ENCODE data around the gene C1QL1. TPM values are rescaled to one million over a fixed set of nuclear protein-coding genes. Genes with fewer than 3 reads are reported as not detected.

The C1QL1 gene
- total RNA-seq, 1 experiment from 2014 or later = 22.9 TPM

- DNase-seq (ENCODE audit: low spot score) = no peak
Observed at GRCh38 chr17:44989552-44990138, 21.5 kb upstream of the C1QL1 start.

DNA sequence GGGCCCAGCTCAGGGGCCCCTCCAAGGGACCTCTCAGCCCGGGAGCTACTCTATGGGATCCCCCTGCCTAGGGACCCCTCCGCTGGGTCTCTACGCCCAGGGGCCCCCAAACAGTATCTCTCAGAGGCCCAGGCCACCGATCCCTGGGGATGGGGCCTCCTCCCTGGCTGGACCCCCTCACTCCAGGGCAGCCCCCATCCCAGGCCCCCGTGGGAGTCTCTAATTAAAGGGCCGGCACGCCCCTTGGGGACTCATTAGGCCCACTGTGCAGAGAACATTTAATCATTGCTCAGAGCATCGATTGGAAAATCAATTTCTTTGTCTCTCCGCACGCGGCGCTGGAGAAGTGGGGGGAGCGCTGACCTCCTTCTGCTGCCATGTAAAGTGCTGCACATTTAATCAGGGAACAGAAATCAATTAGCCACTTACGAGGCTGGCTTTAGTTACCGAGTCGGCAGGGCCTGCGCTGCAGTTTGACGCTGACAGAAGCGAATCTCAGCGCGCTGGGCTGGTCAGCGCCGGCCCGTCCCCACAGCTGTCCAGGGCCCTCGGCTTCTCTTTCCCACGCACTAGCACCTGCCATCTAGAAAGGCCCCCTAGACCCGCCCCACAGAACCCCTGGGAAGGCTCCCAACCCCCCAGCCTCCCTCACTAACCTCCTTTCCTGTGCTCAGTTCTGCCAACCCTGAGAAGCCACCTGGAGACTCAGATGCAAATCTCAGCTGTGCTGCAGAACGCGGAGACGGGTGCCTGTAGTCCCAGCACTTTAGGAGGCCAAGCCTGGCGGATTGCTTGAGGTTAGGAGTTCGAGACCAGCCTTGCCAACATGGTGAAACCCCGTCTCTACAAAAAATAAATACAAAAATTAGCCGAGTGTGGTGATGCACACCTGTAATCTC is 20.2 kb upstream of the C1QL1 start:
- DNase-seq (ENCODE audit: low spot score) = no peak

GRCh38 chr17:44983563-44983962 is 15.5 kb upstream of the C1QL1 start:
- no peak for DNase-seq (ENCODE audit: low spot score)

GRCh38 chr17:44982113-44982702 is 14.1 kb upstream of the C1QL1 start:
- DNase-seq (ENCODE audit: low spot score) = no peak

- peak; percentile 80 for DNase-seq (ENCODE audit: low spot score)
Observed at GRCh38 chr17:44981221-44981968, 13.3 kb upstream of the C1QL1 start.

- no peak for DNase-seq (ENCODE audit: low spot score)
Observed at GRCh38 chr17:44979426-44979995, 11.4 kb upstream of the C1QL1 start.

- DNase-seq (ENCODE audit: low spot score) = no peak
Observed at GRCh38 chr17:44978807-44979206, 10.7 kb upstream of the C1QL1 start.

- no peak for DNase-seq (ENCODE audit: low spot score)
Observed at GRCh38 chr17:44977814-44978550, 9.9 kb upstream of the C1QL1 start.

DNA sequence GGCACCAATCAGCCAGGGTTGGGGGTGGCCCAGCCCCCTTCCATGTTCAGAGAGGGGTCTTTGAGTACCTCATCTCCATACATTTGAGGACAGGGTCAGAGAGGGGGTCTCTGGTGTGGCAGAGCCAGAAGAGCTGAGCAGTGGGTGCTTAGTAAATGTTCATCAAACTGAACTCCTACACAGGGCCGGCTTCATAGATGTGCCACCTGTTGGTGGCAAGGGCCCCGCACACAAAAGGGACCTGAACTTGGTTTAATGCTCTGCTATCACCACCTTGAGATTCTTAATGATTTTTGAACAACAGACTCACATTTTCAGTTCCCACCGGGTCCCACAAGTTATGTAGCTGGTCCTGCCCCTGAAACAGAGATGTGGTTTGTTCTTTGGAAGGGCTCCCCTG is 9.0 kb upstream of the C1QL1 start:
- DNase-seq (ENCODE audit: low spot score) = no peak

- DNase-seq (ENCODE audit: low spot score) = no peak
Observed at GRCh38 chr17:44976206-44976605, 8.1 kb upstream of the C1QL1 start.

- peak; percentile 95 for DNase-seq (ENCODE audit: low spot score)
Observed at GRCh38 chr17:44972953-44973352, 4.8 kb upstream of the C1QL1 start.

GRCh38 chr17:44971776-44972483 is 3.8 kb upstream of the C1QL1 start:
- DNase-seq (ENCODE audit: low spot score) = peak; percentile 70

DNA sequence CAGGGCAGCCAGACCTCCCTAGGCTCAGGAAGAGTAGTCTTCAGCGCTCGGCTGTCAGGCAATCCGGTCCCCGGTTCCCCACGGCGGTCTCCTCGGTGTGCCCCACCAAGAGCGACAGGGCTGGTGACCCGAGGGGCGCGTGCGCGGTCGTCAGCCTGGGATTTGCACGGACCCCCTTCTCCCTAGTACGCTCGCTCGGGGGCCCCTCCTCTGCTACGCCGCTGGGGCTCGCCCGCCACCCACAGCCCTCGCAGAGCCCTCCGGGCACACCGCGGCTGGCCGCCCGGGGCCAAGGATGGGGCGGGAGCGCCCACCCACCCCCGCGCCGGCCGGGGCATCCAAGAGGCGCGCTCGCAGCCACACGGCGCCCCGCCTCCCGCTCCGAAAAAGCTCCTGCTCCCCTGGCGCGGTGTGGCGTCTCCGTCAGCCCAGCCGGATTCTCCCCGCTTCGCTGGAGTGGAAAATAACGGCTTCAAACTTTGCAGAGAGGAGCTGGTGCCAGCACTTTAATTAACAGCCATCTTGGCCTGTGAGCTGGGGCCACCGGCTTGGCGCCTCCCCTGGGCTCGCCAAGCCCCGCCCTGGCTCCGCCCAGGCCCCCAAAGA is 2.1 kb upstream of the C1QL1 start:
- peak; percentile 19 for DNase-seq (ENCODE audit: low spot score)

- no peak for DNase-seq (ENCODE audit: low spot score)
Observed at GRCh38 chr17:44969144-44969780, 1.2 kb upstream of the C1QL1 start.

- DNase-seq (ENCODE audit: low spot score) = no peak
Observed at GRCh38 chr17:44967907-44968224, 237 bp downstream of the C1QL1 start.

- no peak for DNase-seq (ENCODE audit: low spot score)
Observed at GRCh38 chr17:44967026-44967906, 837 bp downstream of the C1QL1 start.

GRCh38 chr17:44966348-44967025 is 1.6 kb downstream of the C1QL1 start:
- DNase-seq (ENCODE audit: low spot score) = no peak

Measured in A172 (cell line).